ENCODE data around the gene SLC25A21. TPM values are rescaled to one million over a fixed set of nuclear protein-coding genes. Genes with fewer than 3 reads are reported as not detected.

The SLC25A21 gene
- total RNA-seq, 4 donors from 2014 or later = 2.0 TPM; not detected in 3

GRCh38 chr14:37036669-37037341, 135.6 kb downstream of the SLC25A21 start:
- H3K4me1 ChIP-seq = peaks cover 3% of the 10 kb centered on the region
- no peaks in the 10 kb centered on the region for H3K36me3 ChIP-seq
- 69% methylated on average over 4 of the region's 4 CpGs for WGBS
- H3K4me3 ChIP-seq = no peak overlapping the region
- H3K9me3 ChIP-seq = no peaks in the 10 kb centered on the region
- DNase-seq (ENCODE audit: low spot score in 2 of 2) = no peak
- TF ChIP-seq, protein P1, sequence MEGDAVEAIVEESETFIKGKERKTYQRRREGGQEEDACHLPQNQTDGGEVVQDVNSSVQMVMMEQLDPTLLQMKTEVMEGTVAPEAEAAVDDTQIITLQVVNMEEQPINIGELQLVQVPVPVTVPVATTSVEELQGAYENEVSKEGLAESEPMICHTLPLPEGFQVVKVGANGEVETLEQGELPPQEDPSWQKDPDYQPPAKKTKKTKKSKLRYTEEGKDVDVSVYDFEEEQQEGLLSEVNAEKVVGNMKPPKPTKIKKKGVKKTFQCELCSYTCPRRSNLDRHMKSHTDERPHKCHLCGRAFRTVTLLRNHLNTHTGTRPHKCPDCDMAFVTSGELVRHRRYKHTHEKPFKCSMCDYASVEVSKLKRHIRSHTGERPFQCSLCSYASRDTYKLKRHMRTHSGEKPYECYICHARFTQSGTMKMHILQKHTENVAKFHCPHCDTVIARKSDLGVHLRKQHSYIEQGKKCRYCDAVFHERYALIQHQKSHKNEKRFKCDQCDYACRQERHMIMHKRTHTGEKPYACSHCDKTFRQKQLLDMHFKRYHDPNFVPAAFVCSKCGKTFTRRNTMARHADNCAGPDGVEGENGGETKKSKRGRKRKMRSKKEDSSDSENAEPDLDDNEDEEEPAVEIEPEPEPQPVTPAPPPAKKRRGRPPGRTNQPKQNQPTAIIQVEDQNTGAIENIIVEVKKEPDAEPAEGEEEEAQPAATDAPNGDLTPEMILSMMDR (IDR thresholded peaks at IDR 0.05) = no peak
- no peak for TF ChIP-seq POLR2AphosphoS5 (IDR thresholded peaks at IDR 0.05)
- TF ChIP-seq POLR2A (IDR thresholded peaks at IDR 0.05) = no peak
- TF ChIP-seq EP300 (IDR thresholded peaks at IDR 0.05) = no peak
- no peak overlapping the region for H3K27ac ChIP-seq
- no peaks in the 10 kb centered on the region for H3K27me3 ChIP-seq

DNA sequence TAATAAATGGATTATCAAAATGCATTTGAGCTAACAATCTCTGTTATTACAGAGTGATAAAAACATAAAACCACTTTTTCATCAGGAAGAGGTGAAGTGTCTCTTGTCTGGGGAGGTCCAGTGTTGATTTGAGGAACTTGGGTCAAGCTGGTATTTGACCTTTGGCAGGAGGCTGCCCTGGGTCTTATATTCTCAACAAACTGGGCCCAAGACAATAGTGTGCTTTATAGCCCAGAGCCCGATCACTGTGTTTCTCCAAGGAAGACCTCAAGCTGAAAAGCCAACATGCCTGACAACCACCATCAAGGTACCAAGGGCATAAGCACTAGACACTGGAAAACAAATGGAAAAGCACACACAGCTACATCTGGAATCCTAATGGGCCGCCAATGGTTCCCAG, 137.0 kb downstream of the SLC25A21 start:
- TF ChIP-seq, protein P1 (IDR thresholded peaks at IDR 0.05) = no peak
- TF ChIP-seq POLR2A (IDR thresholded peaks at IDR 0.05) = no peak
- no peaks in the 10 kb centered on the region for H3K27me3 ChIP-seq
- no peak for DNase-seq (ENCODE audit: low spot score in 2 of 2)
- no peak overlapping the region for H3K4me3 ChIP-seq
- WGBS = 86% methylated on average over 2 of the region's 2 CpGs
- no peaks in the 10 kb centered on the region for H3K36me3 ChIP-seq
- H3K27ac ChIP-seq = no peak overlapping the region
- H3K4me1 ChIP-seq = peaks cover 3% of the 10 kb centered on the region
- no peaks in the 10 kb centered on the region for H3K9me3 ChIP-seq

DNA sequence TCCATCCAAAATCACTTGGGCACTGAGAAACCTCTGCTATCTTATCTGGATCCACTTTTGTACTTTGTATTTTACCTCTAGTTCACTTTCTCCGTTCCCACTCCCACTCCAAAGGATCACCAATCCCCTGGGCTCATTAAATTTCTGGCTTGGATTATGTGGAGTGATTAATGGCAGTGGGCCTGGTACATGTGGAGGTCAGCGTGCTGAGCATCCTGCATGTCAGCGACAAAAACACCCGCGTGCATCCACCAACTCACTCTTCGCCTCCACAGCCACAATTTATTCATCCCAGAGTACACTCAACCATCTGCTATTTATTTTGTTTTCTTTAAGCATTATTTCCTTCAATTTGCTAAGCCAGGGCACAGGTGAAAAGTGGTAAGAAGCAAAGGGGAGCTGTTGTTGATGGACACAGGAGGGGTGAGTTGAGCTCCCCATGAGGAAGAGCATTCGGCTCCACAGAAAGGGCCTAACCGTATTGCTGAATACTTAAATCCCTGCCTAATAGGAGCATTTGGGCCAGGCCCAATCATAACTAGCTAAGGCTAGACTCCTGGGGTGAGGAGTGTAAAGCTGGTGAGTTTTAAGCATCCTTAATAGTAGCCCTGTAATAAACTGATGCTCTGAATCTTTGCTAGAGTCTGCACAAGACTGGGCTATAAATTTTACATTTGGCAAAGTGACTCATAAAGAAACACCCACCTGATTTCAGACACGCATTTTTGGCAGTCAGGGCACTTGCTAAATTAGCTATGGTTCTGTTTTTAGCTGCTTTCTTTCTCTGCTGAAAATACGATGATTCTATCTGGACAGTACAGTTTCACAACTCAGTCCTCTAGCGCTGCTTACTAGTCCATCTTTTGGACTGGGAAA, 137.8 kb downstream of the SLC25A21 start:
- TF ChIP-seq EP300 (IDR thresholded peaks at IDR 0.05) (no peak), POLR2A (IDR thresholded peaks at IDR 0.05) (no peak)

GRCh38 chr14:37032863-37033262, 139.5 kb downstream of the SLC25A21 start:
- Histone ChIP-seq H3K9me3 (no peaks in the 10 kb centered on the region), H3K36me3 (no peaks in the 10 kb centered on the region), H3K27ac (no peak overlapping the region), H3K27me3 (no peaks in the 10 kb centered on the region), H3K4me3 (no peak overlapping the region), H3K4me1 (peaks cover 3% of the 10 kb centered on the region)
- no peak for DNase-seq (ENCODE audit: low spot score in 2 of 2)
- WGBS = 85% methylated on average over 1 of the region's 1 CpG
- no peak for TF ChIP-seq EP300 (IDR thresholded peaks at IDR 0.05)
- TF ChIP-seq, protein P1 (IDR thresholded peaks at IDR 0.05) = no peak
- TF ChIP-seq POLR2AphosphoS5 (IDR thresholded peaks at IDR 0.05) = no peak
- no peak for TF ChIP-seq POLR2A (IDR thresholded peaks at IDR 0.05)

More for the DNA sequence above, 137.8 kb downstream of the SLC25A21 start:
- Histone ChIP-seq H3K27me3 (no peaks in the 10 kb centered on the region), H3K27ac (no peak overlapping the region), H3K36me3 (no peaks in the 10 kb centered on the region), H3K4me3 (no peak overlapping the region), H3K4me1 (peaks cover 3% of the 10 kb centered on the region), H3K9me3 (no peaks in the 10 kb centered on the region)
- no peak for DNase-seq (ENCODE audit: low spot score in 2 of 2)
- 61% methylated on average over 11 of the region's 11 CpGs for WGBS

GRCh38 chr14:37027188-37027824, 145.1 kb downstream of the SLC25A21 start:
- TF ChIP-seq, protein P1 (IDR thresholded peaks at IDR 0.05) = no peak
- TF ChIP-seq POLR2AphosphoS5 (IDR thresholded peaks at IDR 0.05) (no peak), POLR2A (IDR thresholded peaks at IDR 0.05) (no peak), EP300 (IDR thresholded peaks at IDR 0.05) (no peak)
- Histone ChIP-seq H3K9me3 (no peaks in the 10 kb centered on the region), H3K4me3 (no peak overlapping the region), H3K36me3 (no peaks in the 10 kb centered on the region), H3K27me3 (no peaks in the 10 kb centered on the region), H3K27ac (no peak overlapping the region), H3K4me1 (no peaks in the 10 kb centered on the region)
- DNase-seq (ENCODE audit: low spot score in 2 of 2) = no peak
- WGBS = 66% methylated on average over 4 of the region's 4 CpGs

All from suprapubic skin (tissue), 4 donors.